Peyer's patch (tissue), 4 donors: ENCODE results near the gene CMKLR1. TPM values are rescaled to one million over a fixed set of nuclear protein-coding genes. Genes with fewer than 3 reads are reported as not detected.

ENCODE experiments used
- DNase-seq, 3 donors: peaks; one replicate each; pipeline ENCODE4 v3.0.0-alpha.2; 2017 to 2019
- H3K27ac ChIP-seq, 4 donors: fragments of 200-600 bp; sonication (generic); one replicate each; pipeline ENCODE4 v1.5.1; 2016 to 2019
- H3K27me3 ChIP-seq, 2 donors: fragments of 200-600 bp; sonication (generic); one replicate each; pipeline ENCODE4 v1.5.1; 2019
- H3K36me3 ChIP-seq, 3 donors: fragments of 200-600 bp; sonication (generic); one replicate each; pipeline ENCODE4 v1.5.1; 2016 to 2019
- H3K4me1 ChIP-seq, 4 donors: fragments of 200-600 bp; sonication (generic); one replicate each; pipeline ENCODE4 v1.5.1; 2016 to 2019
- H3K4me3 ChIP-seq, 4 donors: fragments of 200-600 bp; sonication (generic); 1 replicate in 3 of 4; 2 replicates in 1 of 4; pipeline ENCODE4 v1.5.1; 2016 to 2019; ENCODE audit warnings: mild to moderate bottlenecking in 1 of 4
- H3K9me3 ChIP-seq, 4 donors: fragments of 200-600 bp; sonication (generic); one replicate each; pipeline ENCODE4 v1.5.1; 2016 to 2019; ENCODE audit warnings: mild to moderate bottlenecking in 1 of 4
- CTCF ChIP-seq, 6 experiments: fragments of 450-650 bp in 4 of 6; fragments of 200-600 bp in 2 of 6; sonication (generic) in 1 of 6; IDR thresholded peaks; one replicate each; pipeline ENCODE4 v1.5.1; 2017 to 2019; ENCODE audit warnings: antibody characterized with exemption in 6 of 6, mild to moderate bottlenecking in 3 of 6, moderate library complexity in 1 of 6
- POLR2A ChIP-seq, 2 donors: fragments of 450-650 bp; IDR thresholded peaks; one replicate each; pipeline ENCODE4 v1.5.1; 2017; ENCODE audit warnings: antibody characterized with exemption in 2 of 2, mild to moderate bottlenecking in 2 of 2, moderate library complexity in 2 of 2
- total RNA-seq, 4 donors: library from RNA; depleted of rRNA; stranded (reverse); fragments of >200 nt; gene quantifications; one replicate each; pipeline ENCODE4 v1.1.0, GENCODE V29; 2016

Gene CMKLR1
- total RNA-seq, 4 donors from 2014 or later: 1.1 to 18.2 (median 4.1) TPM

- no peak for DNase-seq
- H3K9me3 ChIP-seq: no peaks in the 10 kb centered on the region
- H3K4me3 ChIP-seq: no peak overlapping the region
- H3K36me3 ChIP-seq: no peaks in the 10 kb centered on the region
- TF ChIP-seq CTCF (IDR thresholded peaks at IDR 0.05) (no peak), POLR2A (IDR thresholded peaks at IDR 0.05) (no peak)
- H3K4me1 ChIP-seq: no peaks in the 10 kb centered on the region
- no peak overlapping the region for H3K27ac ChIP-seq
- no peaks in the 10 kb centered on the region for H3K27me3 ChIP-seq
Measured at GRCh38 chr12:108341356-108341755, 2.2 kb upstream of the CMKLR1 start.

DNA sequence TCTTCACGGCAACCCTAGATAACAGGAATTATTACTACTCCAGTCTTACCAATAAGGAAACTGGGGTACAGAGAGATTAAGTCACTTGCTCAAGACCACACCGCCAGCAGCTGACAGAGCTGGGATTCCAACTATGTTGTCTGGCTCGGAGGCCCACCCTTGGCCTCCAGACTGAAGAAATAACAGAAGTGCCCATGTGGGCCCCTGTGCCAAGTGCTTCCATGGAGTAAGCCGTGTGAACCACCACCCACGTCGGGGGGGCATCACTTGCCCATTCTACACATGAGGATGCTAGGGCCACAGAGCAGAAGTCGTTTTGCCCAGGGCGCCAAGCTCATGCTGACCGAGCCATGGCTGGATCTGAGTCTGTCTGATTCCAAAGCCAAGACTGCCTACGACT is 926 bp upstream of the CMKLR1 start:
- peak overlapping the region in 1 of 4 donors; percentile 59 for H3K27ac ChIP-seq
- H3K4me1 ChIP-seq: no peaks in the 10 kb centered on the region
- no peak overlapping the region for H3K4me3 ChIP-seq
- no peak for DNase-seq
- no peaks in the 10 kb centered on the region for H3K9me3 ChIP-seq
- no peaks in the 10 kb centered on the region for H3K36me3 ChIP-seq
- TF ChIP-seq CTCF (IDR thresholded peaks at IDR 0.05) (no peak), POLR2A (IDR thresholded peaks at IDR 0.05) (no peak)
- no peaks in the 10 kb centered on the region for H3K27me3 ChIP-seq

DNA sequence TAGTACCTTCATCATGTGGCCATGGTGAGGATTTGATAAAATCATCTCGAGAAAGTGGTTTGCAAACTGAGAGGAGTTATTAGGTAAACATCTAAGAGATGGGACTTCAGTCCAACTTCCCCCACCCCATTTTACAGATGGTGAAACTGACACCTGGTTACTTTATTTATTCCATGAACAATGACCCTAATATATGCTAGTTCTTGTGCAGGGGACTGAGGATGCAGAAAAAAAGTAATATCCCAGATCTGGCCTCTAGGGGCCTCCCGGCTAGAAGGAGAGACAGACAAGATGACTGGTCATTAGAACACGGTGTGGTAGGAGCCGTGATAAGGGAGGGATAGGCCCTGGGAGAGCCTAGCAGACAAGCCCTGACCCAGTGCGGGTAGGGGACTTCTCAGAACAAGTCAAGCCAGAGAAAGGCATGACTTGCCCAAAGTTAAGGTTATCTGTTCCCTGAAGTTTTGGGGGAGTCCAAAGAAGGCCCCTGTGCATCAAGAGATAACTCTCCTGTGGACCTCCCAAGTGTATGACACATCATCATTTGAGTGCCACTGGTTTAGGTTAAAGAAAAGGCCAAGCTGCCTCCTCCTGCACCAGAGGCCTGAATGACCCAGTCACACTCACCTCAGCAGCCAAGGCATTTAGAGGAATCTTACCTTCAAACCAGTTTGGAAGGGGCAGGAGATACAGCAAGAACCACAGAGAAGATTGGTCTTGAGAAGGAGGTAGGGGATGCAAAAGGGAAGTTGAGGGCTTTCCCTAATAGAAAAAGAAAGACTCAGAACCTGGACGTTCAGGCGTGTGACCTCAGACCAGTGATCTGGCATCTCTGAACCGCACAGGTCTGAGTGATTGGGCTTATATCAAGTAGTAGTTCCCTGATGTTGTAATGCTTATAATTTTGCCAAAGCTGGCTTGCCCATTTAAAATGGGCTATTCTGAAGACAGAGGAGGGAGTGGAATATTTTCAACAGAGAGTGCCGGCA is 1.6 kb downstream of the CMKLR1 start:
- peak overlapping the region in 1 of 4 donors; percentile 40 for H3K4me3 ChIP-seq
- no peaks in the 10 kb centered on the region for H3K4me1 ChIP-seq
- peak overlapping the region in 1 of 4 donors; percentile 26 for H3K27ac ChIP-seq

GRCh38 chr12:108335349-108336119 is 3.6 kb downstream of the CMKLR1 start:
- Histone ChIP-seq H3K27me3 (no peaks in the 10 kb centered on the region), H3K4me3 (no peak overlapping the region), H3K27ac (peak overlapping the region in 1 of 4 donors; percentile 2), H3K36me3 (no peaks in the 10 kb centered on the region), H3K9me3 (no peaks in the 10 kb centered on the region), H3K4me1 (no peaks in the 10 kb centered on the region)
- DNase-seq: no peak
- TF ChIP-seq POLR2A (IDR thresholded peaks at IDR 0.05) (no peak), CTCF (IDR thresholded peaks at IDR 0.05) (no peak)

More for the DNA sequence above, 1.6 kb downstream of the CMKLR1 start:
- TF ChIP-seq CTCF (IDR thresholded peaks at IDR 0.05) (peak in 5 of 6 experiments; percentile 12 to 38 (median 30)), POLR2A (IDR thresholded peaks at IDR 0.05) (no peak)
- no peak for DNase-seq
- Histone ChIP-seq H3K27me3 (no peaks in the 10 kb centered on the region), H3K9me3 (no peaks in the 10 kb centered on the region), H3K36me3 (no peaks in the 10 kb centered on the region)

- H3K4me3 ChIP-seq: no peak overlapping the region
- H3K27ac ChIP-seq: peak overlapping the region in 2 of 4 donors; percentile 5 to 20
- H3K9me3 ChIP-seq: no peaks in the 10 kb centered on the region
- TF ChIP-seq POLR2A (IDR thresholded peaks at IDR 0.05): no peak
- no peak for TF ChIP-seq CTCF (IDR thresholded peaks at IDR 0.05)
- H3K4me1 ChIP-seq: no peaks in the 10 kb centered on the region
- DNase-seq: no peak
- H3K36me3 ChIP-seq: no peaks in the 10 kb centered on the region
- no peaks in the 10 kb centered on the region for H3K27me3 ChIP-seq
Measured at GRCh38 chr12:108333898-108334699, 5.0 kb downstream of the CMKLR1 start.
